OCI-LY3 (cell line): ENCODE measurements around the gene SLC38A7.

Experiments used
- EZH2phosphoT487 ChIP-seq: fragments of 200-600 bp; shearing (Covaris generic); IDR thresholded peaks from 2 replicates; pipeline ENCODE4 v1.6.1; 2018; ENCODE audit warnings: antibody characterized with exemption, mixed run types, low read depth
- TF ChIP-seq, protein P1 (sequence below): fragments of 200-600, 300-600 bp; sonication (generic); IDR thresholded peaks from 2 replicates; pipeline ENCODE4 v1.5.1; 2014; ENCODE audit warnings: antibody characterized with exemption, low read length, low read depth

GRCh38 chr16:58699151-58699550 is 14.6 kb upstream of the SLC38A7 start:
- TF ChIP-seq, protein P1, sequence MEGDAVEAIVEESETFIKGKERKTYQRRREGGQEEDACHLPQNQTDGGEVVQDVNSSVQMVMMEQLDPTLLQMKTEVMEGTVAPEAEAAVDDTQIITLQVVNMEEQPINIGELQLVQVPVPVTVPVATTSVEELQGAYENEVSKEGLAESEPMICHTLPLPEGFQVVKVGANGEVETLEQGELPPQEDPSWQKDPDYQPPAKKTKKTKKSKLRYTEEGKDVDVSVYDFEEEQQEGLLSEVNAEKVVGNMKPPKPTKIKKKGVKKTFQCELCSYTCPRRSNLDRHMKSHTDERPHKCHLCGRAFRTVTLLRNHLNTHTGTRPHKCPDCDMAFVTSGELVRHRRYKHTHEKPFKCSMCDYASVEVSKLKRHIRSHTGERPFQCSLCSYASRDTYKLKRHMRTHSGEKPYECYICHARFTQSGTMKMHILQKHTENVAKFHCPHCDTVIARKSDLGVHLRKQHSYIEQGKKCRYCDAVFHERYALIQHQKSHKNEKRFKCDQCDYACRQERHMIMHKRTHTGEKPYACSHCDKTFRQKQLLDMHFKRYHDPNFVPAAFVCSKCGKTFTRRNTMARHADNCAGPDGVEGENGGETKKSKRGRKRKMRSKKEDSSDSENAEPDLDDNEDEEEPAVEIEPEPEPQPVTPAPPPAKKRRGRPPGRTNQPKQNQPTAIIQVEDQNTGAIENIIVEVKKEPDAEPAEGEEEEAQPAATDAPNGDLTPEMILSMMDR = no peak
- no peak for TF ChIP-seq EZH2phosphoT487
